Peyer's patch (tissue), 4 donors: ENCODE data around the gene GPR161. TPM values are rescaled to one million over a fixed set of nuclear protein-coding genes. Genes with fewer than 3 reads are reported as not detected.
"Not testable (repeated sequence)": the region's sequence is repeated elsewhere in the genome, so short reads cannot be mapped to it uniquely, and the experiment has no call there.

Experiments
- DNase-seq, 3 donors: peaks; one replicate each; pipeline ENCODE4 v3.0.0-alpha.2; 2017 to 2019
- H3K27ac ChIP-seq, 4 donors: fragments of 200-600 bp; sonication (generic); one replicate each; pipeline ENCODE4 v1.5.1; 2016 to 2019
- H3K27me3 ChIP-seq, 2 donors: fragments of 200-600 bp; sonication (generic); one replicate each; pipeline ENCODE4 v1.5.1; 2019
- H3K36me3 ChIP-seq, 3 donors: fragments of 200-600 bp; sonication (generic); one replicate each; pipeline ENCODE4 v1.5.1; 2016 to 2019
- H3K4me1 ChIP-seq, 4 donors: fragments of 200-600 bp; sonication (generic); one replicate each; pipeline ENCODE4 v1.5.1; 2016 to 2019
- H3K4me3 ChIP-seq, 4 donors: fragments of 200-600 bp; sonication (generic); 1 replicate in 3 of 4; 2 replicates in 1 of 4; pipeline ENCODE4 v1.5.1; 2016 to 2019; ENCODE audit warnings: mild to moderate bottlenecking in 1 of 4
- H3K9me3 ChIP-seq, 4 donors: fragments of 200-600 bp; sonication (generic); one replicate each; pipeline ENCODE4 v1.5.1; 2016 to 2019; ENCODE audit warnings: mild to moderate bottlenecking in 1 of 4
- CTCF ChIP-seq, 6 experiments: fragments of 450-650 bp in 4 of 6; fragments of 200-600 bp in 2 of 6; sonication (generic) in 1 of 6; IDR thresholded peaks; one replicate each; pipeline ENCODE4 v1.5.1; 2017 to 2019; ENCODE audit warnings: antibody characterized with exemption in 6 of 6, mild to moderate bottlenecking in 3 of 6, moderate library complexity in 1 of 6
- POLR2A ChIP-seq, 2 donors: fragments of 450-650 bp; IDR thresholded peaks; one replicate each; pipeline ENCODE4 v1.5.1; 2017; ENCODE audit warnings: antibody characterized with exemption in 2 of 2, mild to moderate bottlenecking in 2 of 2, moderate library complexity in 2 of 2
- total RNA-seq, 4 donors: library from RNA; depleted of rRNA; stranded (reverse); fragments of >200 nt; gene quantifications; one replicate each; pipeline ENCODE4 v1.1.0, GENCODE V29; 2016

The GPR161 gene
- total RNA-seq: 1 to 10 TPM in 3 of 4 donors, under 1 TPM in 1; 0.35 to 2.3 (median 1.8) TPM

GRCh38 chr1:168136709-168137514 is at the start of gene GPR161:
GPR161 (minus strand) TSS chr1:168136930; CDS start chr1:168104850, 32,080 bp downstream.
- Histone ChIP-seq H3K4me1 (peaks cover 3 to 15% (median 9%) of the 10 kb centered on the region in 4 donors), H3K27me3 (peaks cover 0 to 5% of the 10 kb centered on the region in 2 donors), H3K27ac (peak within 1 kb of the TSS; percentile 55 to 82 (median 65)), H3K36me3 (no peaks in the 10 kb centered on the region), H3K9me3 (no peaks in the 10 kb centered on the region), H3K4me3 (peak within 1 kb of the TSS; percentile 44 to 79 (median 73))
- peak in 2 of 3 donors; percentile 56 to 58 for DNase-seq
- TF ChIP-seq CTCF (IDR thresholded peaks at IDR 0.05) (no peak), POLR2A (IDR thresholded peaks at IDR 0.05) (no peak)

- H3K36me3 ChIP-seq, DNase-seq, H3K27ac ChIP-seq, H3K9me3 ChIP-seq, H3K4me3 ChIP-seq, H3K27me3 ChIP-seq: not testable (repeated sequence)
- H3K4me1 ChIP-seq: peaks cover 0 to 17% (median 0%) of the 10 kb centered on the region in 4 donors
Observed at GRCh38 chr1:168181063-168181720, 44.5 kb upstream of the GPR161 start.

GRCh38 chr1:168180148-168180524 is 43.4 kb upstream of the GPR161 start:
- Histone ChIP-seq H3K4me3 (peak overlapping the region in 3 of 4 donors; percentile 74 to 83 (median 82)), H3K27ac (peak overlapping the region in 3 of 4 donors; percentile 92 to 94 (median 93)), H3K9me3 (no peaks in the 10 kb centered on the region), H3K27me3 (no peaks in the 10 kb centered on the region), H3K4me1 (peaks cover 0 to 17% (median 0%) of the 10 kb centered on the region in 4 donors), H3K36me3 (peaks cover 0 to 5% (median 0%) of the 10 kb centered on the region in 3 donors)
- DNase-seq: no peak
- TF ChIP-seq CTCF (IDR thresholded peaks at IDR 0.05): no peak

GRCh38 chr1:168179438-168180147 is 42.9 kb upstream of the GPR161 start:
- Histone ChIP-seq H3K4me1 (peaks cover 0 to 17% (median 0%) of the 10 kb centered on the region in 4 donors), H3K36me3 (no peaks in the 10 kb centered on the region), H3K9me3 (no peaks in the 10 kb centered on the region), H3K27me3 (no peaks in the 10 kb centered on the region), H3K4me3 (peak overlapping the region; percentile 74 to 83 (median 80)), H3K27ac (peak overlapping the region; percentile 89 to 94 (median 92))
- TF ChIP-seq POLR2A (IDR thresholded peaks at IDR 0.05): no peak
- TF ChIP-seq CTCF (IDR thresholded peaks at IDR 0.05): no peak
- DNase-seq: no peak

GRCh38 chr1:168178638-168179437 is 42.1 kb upstream of the GPR161 start, which contains the start of gene TIPRL:
TIPRL (plus strand) TSS chr1:168178962; CDS start chr1:168179078, 116 bp downstream.
- Histone ChIP-seq H3K27ac (peak within 1 kb of the TSS; percentile 89 to 94 (median 92)), H3K27me3 (no peaks in the 10 kb centered on the region), H3K4me3 (peak within 1 kb of the TSS; percentile 74 to 83 (median 80)), H3K4me1 (peaks cover 0 to 17% (median 0%) of the 10 kb centered on the region in 4 donors), H3K9me3 (no peaks in the 10 kb centered on the region), H3K36me3 (no peaks in the 10 kb centered on the region)
- TF ChIP-seq POLR2A (IDR thresholded peaks at IDR 0.05) (peak; percentile 58 to 76), CTCF (IDR thresholded peaks at IDR 0.05) (peak; percentile 62 to 86 (median 82))
- peak; percentile 93 to 98 (median 97) for DNase-seq
